ENCODE measurements around the gene CNTN1.
"Not testable (repeated sequence)": the region's sequence is repeated elsewhere in the genome, so short reads cannot be mapped to it uniquely, and the experiment has no call there.

CNTN1 gene

GRCh38 chr12:40723001-40723400, 30.8 kb downstream of the CNTN1 start:
- Histone ChIP-seq H3K36me3 (ENCODE audit: insufficient read depth, low read length) (no peaks in the 10 kb centered on the region), H3K4me1 (ENCODE audit: insufficient read depth, low read length) (no peaks in the 10 kb centered on the region), H3K9ac (ENCODE audit: low read depth, low read length) (no peak overlapping the region), H3K9me3 (ENCODE audit: control insufficient read depth, insufficient read depth, low read length) (no peaks in the 10 kb centered on the region)

- Histone ChIP-seq H3K36me3 (ENCODE audit: insufficient read depth, low read length) (no peaks in the 10 kb centered on the region), H3K9me3 (ENCODE audit: control insufficient read depth, insufficient read depth, low read length) (no peaks in the 10 kb centered on the region), H3K9ac (ENCODE audit: low read depth, low read length) (no peak overlapping the region), H3K4me1 (ENCODE audit: insufficient read depth, low read length) (no peaks in the 10 kb centered on the region)
These were observed 34.1 kb downstream of the CNTN1 start for GRCh38 chr12:40726366-40726765.

- H3K4me1 ChIP-seq (ENCODE audit: insufficient read depth, low read length), result no peaks in the 10 kb centered on the region
- no peaks in the 10 kb centered on the region for H3K36me3 ChIP-seq (ENCODE audit: insufficient read depth, low read length)
- H3K9me3 ChIP-seq (ENCODE audit: control insufficient read depth, insufficient read depth, low read length), result no peaks in the 10 kb centered on the region
- no peak overlapping the region for H3K9ac ChIP-seq (ENCODE audit: low read depth, low read length)
These were observed 35.7 kb downstream of the CNTN1 start for GRCh38 chr12:40727774-40728483.

GRCh38 chr12:40730281-40730680, 38.0 kb downstream of the CNTN1 start:
- H3K9me3 ChIP-seq (ENCODE audit: control insufficient read depth, insufficient read depth, low read length), result no peaks in the 10 kb centered on the region
- no peak overlapping the region for H3K9ac ChIP-seq (ENCODE audit: low read depth, low read length)
- H3K36me3 ChIP-seq (ENCODE audit: insufficient read depth, low read length), result no peaks in the 10 kb centered on the region
- peaks cover 10% of the 10 kb centered on the region; the same call in 1 of the 2 replicates for H3K4me1 ChIP-seq (ENCODE audit: insufficient read depth, low read length)

GRCh38 chr12:40733871-40734270, 41.6 kb downstream of the CNTN1 start:
- Histone ChIP-seq H3K9ac (ENCODE audit: low read depth, low read length) (no peak overlapping the region), H3K4me1 (ENCODE audit: insufficient read depth, low read length) (peaks cover 12% of the 10 kb centered on the region; the same call in 1 of the 2 replicates), H3K36me3 (ENCODE audit: insufficient read depth, low read length) (no peaks in the 10 kb centered on the region), H3K9me3 (ENCODE audit: control insufficient read depth, insufficient read depth, low read length) (no peaks in the 10 kb centered on the region)

- peaks cover 12% of the 10 kb centered on the region; the same call in 1 of the 2 replicates for H3K4me1 ChIP-seq (ENCODE audit: insufficient read depth, low read length)
- H3K9ac ChIP-seq (ENCODE audit: low read depth, low read length), result no peak overlapping the region
- H3K9me3 ChIP-seq (ENCODE audit: control insufficient read depth, insufficient read depth, low read length), result no peaks in the 10 kb centered on the region
- no peaks in the 10 kb centered on the region for H3K36me3 ChIP-seq (ENCODE audit: insufficient read depth, low read length)
These were observed 42.0 kb downstream of the CNTN1 start for GRCh38 chr12:40734276-40734675.

- H3K4me1 ChIP-seq (ENCODE audit: insufficient read depth, low read length), result peaks cover 12% of the 10 kb centered on the region; the same call in 1 of the 2 replicates
- no peak overlapping the region for H3K9ac ChIP-seq (ENCODE audit: low read depth, low read length)
- H3K9me3 ChIP-seq (ENCODE audit: control insufficient read depth, insufficient read depth, low read length), result no peaks in the 10 kb centered on the region
- H3K36me3 ChIP-seq (ENCODE audit: insufficient read depth, low read length), result no peaks in the 10 kb centered on the region
These were observed 43.5 kb downstream of the CNTN1 start for GRCh38 chr12:40735551-40736230.

- not testable (repeated sequence) for H3K9ac ChIP-seq (ENCODE audit: low read depth, low read length); H3K36me3 ChIP-seq (ENCODE audit: insufficient read depth, low read length); H3K9me3 ChIP-seq (ENCODE audit: control insufficient read depth, insufficient read depth, low read length)
- peaks cover 12% of the 10 kb centered on the region; the same call in 1 of the 2 replicates for H3K4me1 ChIP-seq (ENCODE audit: insufficient read depth, low read length)
These were observed 45.2 kb downstream of the CNTN1 start for GRCh38 chr12:40737416-40737815.

GRCh38 chr12:40738856-40739255, 46.6 kb downstream of the CNTN1 start:
- H3K9ac ChIP-seq (ENCODE audit: low read depth, low read length), result no peak overlapping the region
- no peaks in the 10 kb centered on the region for H3K36me3 ChIP-seq (ENCODE audit: insufficient read depth, low read length)
- H3K4me1 ChIP-seq (ENCODE audit: insufficient read depth, low read length), result peaks cover 9% of the 10 kb centered on the region; the same call in 1 of the 2 replicates
- no peaks in the 10 kb centered on the region for H3K9me3 ChIP-seq (ENCODE audit: control insufficient read depth, insufficient read depth, low read length)

- H3K9me3 ChIP-seq (ENCODE audit: control insufficient read depth, insufficient read depth, low read length), result no peaks in the 10 kb centered on the region
- H3K4me1 ChIP-seq (ENCODE audit: insufficient read depth, low read length), result no peaks in the 10 kb centered on the region
- H3K36me3 ChIP-seq (ENCODE audit: insufficient read depth, low read length), result no peaks in the 10 kb centered on the region
- no peak overlapping the region for H3K9ac ChIP-seq (ENCODE audit: low read depth, low read length)
These were observed 49.8 kb downstream of the CNTN1 start for GRCh38 chr12:40742041-40742440.

- Histone ChIP-seq H3K9ac (ENCODE audit: low read depth, low read length) (no peak overlapping the region), H3K4me1 (ENCODE audit: insufficient read depth, low read length) (peaks cover 4% of the 10 kb centered on the region; the same call in 1 of the 2 replicates), H3K36me3 (ENCODE audit: insufficient read depth, low read length) (no peaks in the 10 kb centered on the region), H3K9me3 (ENCODE audit: control insufficient read depth, insufficient read depth, low read length) (no peaks in the 10 kb centered on the region)
These were observed 53.1 kb downstream of the CNTN1 start for GRCh38 chr12:40745386-40745785.

GRCh38 chr12:40749863-40750262, 57.6 kb downstream of the CNTN1 start:
- H3K4me1 ChIP-seq (ENCODE audit: insufficient read depth, low read length), result peaks cover 4% of the 10 kb centered on the region; the same call in 1 of the 2 replicates
- H3K36me3 ChIP-seq (ENCODE audit: insufficient read depth, low read length), result no peaks in the 10 kb centered on the region
- H3K9ac ChIP-seq (ENCODE audit: low read depth, low read length), result no peak overlapping the region
- H3K9me3 ChIP-seq (ENCODE audit: control insufficient read depth, insufficient read depth, low read length), result no peaks in the 10 kb centered on the region

GRCh38 chr12:40752011-40752410, 59.8 kb downstream of the CNTN1 start:
- Histone ChIP-seq H3K9me3 (ENCODE audit: control insufficient read depth, insufficient read depth, low read length) (no peaks in the 10 kb centered on the region), H3K36me3 (ENCODE audit: insufficient read depth, low read length) (no peaks in the 10 kb centered on the region), H3K4me1 (ENCODE audit: insufficient read depth, low read length) (peaks cover 4% of the 10 kb centered on the region; the same call in 1 of the 2 replicates), H3K9ac (ENCODE audit: low read depth, low read length) (no peak overlapping the region)

GRCh38 chr12:40760821-40761220, 68.6 kb downstream of the CNTN1 start:
- Histone ChIP-seq H3K9ac (ENCODE audit: low read depth, low read length) (no peak overlapping the region), H3K36me3 (ENCODE audit: insufficient read depth, low read length) (no peaks in the 10 kb centered on the region), H3K9me3 (ENCODE audit: control insufficient read depth, insufficient read depth, low read length) (no peaks in the 10 kb centered on the region), H3K4me1 (ENCODE audit: insufficient read depth, low read length) (no peaks in the 10 kb centered on the region)

- H3K9me3 ChIP-seq (ENCODE audit: control insufficient read depth, insufficient read depth, low read length), result no peaks in the 10 kb centered on the region
- H3K4me1 ChIP-seq (ENCODE audit: insufficient read depth, low read length), result no peaks in the 10 kb centered on the region
- no peaks in the 10 kb centered on the region for H3K36me3 ChIP-seq (ENCODE audit: insufficient read depth, low read length)
- no peak overlapping the region for H3K9ac ChIP-seq (ENCODE audit: low read depth, low read length)
These were observed 69.8 kb downstream of the CNTN1 start for GRCh38 chr12:40762072-40762471.
